CD4-positive, alpha-beta T cell treated with Interleukin-15 for 1 hour (primary cell): ENCODE measurements around the gene NSUN7.
"Not testable (repeated sequence)": the region's sequence is repeated elsewhere in the genome, so short reads cannot be mapped to it uniquely, and the experiment has no call there.

Source experiments
- DNase-seq: peaks from one replicate; pipeline ENCODE4 v3.0.0-alpha.2; 2020

NSUN7 gene

DNA sequence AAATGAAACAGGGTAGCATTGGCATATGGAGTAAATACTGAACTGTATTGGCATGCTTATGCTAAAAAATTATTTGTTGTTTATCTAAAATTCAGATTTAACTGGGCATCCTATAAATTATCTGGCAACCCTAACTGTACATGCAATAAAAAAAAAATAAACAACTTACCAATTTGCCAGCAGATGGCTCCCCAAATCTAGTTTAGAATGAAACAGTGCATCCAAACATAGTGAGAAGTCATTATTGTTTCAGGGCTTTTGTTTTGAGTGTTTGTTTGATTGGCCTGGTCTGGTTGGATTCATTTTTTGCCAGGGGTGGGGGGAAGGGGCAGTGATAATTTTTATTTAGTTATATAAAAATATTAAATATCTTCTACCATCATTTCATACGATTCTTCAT lies 12.8 kb upstream of the NSUN7 start:
- no peak for DNase-seq

GRCh38 chr4:40737879-40738278 lies 11.9 kb upstream of the NSUN7 start:
- DNase-seq: no peak

DNA sequence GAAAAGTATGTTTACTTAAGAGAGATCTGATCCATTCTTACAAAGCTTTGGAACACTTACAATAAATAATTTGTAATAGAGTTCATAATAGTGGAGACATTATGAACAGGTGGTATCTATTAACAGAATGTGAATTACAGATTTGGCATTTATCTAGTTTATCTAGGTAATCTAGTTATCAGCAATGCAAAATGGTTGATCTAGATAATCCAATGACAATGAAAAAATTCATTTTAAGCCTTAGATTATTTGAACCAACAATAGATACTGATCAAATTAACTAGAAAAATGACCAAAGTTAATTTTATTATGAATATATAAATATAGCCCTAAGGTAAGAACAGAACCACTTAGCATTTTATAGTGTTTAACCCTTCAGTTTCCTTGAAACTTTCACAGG lies 10.4 kb upstream of the NSUN7 start:
- no peak for DNase-seq

- no peak for DNase-seq
Measured at GRCh38 chr4:40744218-40744617, 5.5 kb upstream of the NSUN7 start.

DNA sequence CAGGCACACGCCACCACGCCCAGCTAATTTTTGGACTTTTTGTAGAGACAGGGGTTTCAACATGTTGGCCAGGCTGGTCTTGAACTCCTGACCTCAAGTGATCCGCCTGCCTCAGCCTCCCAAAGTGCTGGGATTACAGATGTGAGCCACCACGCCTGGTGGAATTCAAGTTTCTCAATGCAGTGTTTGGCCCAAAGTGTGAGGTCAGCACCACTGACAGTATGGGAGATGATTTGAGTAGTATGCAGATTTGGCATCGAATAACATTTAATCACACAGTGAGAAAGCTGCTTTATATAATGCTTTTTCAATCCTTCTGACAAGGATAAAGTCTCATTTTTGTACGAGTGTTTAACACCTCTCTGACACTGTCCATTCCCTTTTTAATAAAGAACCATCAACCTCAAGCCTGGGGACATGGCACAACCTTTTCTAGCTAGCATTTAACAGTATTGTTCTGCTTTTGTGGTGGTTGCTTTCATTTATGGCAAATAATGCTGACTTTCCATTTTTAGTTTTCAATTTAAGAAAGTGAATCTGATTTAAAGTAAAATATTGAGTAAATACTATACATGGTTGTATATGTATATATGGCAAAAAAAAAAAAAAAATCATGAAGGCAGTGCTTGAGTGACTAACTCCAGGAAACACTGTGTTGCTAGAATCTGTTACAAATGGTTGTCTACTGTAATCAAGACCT lies 4.3 kb upstream of the NSUN7 start:
- DNase-seq: no peak

DNA sequence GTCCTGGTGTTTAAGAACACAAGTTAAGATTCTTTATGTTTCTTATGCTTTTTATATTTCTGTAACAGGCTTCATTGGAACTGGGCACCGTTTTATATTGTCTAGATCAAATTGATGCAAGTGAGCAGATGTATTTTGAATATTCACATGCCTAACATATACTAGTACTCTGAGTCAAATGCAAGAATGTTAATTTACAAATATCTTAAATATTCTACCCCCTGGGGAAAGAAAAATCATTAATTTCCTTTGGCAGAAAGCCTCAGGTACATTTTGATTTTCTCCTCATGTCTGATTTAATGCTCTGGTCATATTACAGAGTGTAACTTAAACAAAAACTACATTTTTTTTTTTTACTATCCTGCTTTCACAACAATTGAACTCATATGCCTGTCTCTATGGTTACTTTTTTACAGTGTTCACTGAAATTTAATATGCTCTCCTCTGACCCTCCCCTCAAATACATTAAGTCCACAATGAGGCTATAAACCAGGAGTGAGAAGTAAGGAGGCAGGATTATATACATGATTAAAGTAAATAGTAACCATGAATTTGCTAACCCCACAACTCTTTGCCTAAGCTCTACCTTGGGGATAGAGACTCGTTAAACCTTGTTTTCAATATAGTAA lies 2.4 kb upstream of the NSUN7 start:
- DNase-seq: no peak

DNA sequence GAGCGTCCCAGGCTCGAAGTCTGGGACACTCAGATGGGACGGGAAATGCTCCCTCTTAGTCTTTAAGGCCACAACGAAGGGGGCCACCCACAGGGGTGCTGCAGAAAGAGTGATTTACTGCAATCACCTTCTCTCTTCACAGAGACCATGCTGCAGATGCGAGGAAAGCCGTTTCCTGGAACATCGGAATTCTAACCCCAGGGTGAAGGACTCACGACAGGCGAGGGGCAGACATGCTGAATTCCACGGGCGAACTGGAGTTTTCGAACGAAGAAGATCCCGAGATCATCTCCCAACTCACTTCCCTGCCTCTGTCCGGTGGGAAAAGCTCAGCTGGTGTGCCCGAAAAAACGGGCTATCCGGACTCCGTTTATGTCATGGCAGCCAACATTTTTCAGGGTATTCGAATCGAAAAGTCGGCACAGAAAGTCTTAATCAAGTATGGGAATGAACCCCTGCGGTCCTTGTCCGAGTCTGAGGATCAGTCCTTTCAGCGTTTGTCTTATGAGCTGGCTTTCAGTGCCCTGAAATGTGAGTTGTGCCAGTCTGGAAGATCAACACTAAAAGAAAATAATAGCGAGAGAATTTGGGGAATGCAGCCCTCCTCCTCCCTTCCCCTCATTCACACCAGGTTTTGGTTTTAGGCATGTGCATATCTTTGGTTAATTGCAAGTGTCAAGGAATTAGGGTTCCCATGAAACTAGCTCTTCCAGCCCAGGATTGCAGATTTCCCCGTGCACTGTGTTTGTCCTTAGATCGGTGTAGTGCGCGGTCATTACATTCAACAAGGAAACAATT lies 905 bp downstream of the NSUN7 start:
- DNase-seq: no peak

DNA sequence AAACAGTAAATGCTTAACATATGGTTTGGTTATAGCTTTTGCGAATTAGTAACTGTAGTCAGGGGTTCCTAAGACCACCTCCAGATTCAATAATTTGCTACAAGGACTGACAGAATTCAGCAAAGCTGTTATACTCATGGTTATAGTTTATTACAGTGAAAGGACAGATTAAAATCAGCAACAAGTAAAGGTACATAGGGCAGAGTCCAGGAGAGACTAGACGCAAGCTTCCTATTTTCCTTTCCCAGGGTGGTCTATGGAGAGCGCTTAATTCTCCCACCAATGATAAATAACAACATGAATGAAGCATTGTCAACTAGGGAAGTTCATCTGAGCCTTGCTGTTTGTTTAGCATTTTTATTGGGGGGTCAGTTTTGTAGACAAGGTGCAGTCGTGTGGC lies 5.9 kb downstream of the NSUN7 start:
- no peak for DNase-seq

GRCh38 chr4:40763228-40763716 lies 13.5 kb downstream of the NSUN7 start:
- no peak for DNase-seq

DNA sequence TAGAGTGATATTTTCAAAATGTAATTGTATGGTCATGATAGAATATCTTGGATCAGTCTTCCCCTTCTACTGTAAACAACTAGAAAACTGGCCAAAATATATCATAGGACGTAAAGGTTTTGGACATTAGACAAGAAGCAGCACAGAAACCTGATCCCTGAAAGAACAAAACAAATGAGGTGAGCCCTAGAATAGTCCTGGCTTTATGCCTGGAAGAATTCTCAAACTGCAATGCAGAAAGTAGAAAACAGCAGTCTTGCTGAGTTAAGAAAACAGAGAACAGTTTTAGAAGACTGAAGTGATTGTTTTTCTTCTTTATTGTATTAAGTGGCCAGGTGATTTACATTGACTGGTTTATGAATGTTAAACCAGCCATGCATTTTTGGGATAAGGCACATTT lies 19.5 kb downstream of the NSUN7 start:
- no peak for DNase-seq

GRCh38 chr4:40778090-40778489 lies 28.3 kb downstream of the NSUN7 start:
- no peak for DNase-seq

- no peak for DNase-seq
Measured at GRCh38 chr4:40782876-40783275, 33.1 kb downstream of the NSUN7 start.

DNA sequence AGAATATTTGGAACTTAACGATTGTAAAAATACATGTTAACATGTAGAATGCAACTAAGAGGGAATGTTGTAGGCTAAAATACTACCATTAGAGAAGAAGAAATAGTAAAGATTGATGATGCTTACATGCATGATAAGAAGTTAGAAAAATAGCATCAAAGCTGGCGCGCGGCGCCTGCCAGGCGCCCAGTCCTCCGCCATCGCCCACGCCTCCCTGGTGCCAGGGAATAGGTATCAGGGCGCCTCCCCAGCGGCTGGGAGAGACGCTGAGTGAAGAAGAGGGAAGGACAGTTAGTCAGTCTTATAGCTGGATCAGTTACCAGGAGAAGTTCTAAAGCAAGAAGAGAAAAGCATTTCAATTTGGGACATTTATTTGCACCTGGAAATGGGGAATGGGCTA lies 36.0 kb downstream of the NSUN7 start:
- DNase-seq: no peak

- DNase-seq: no peak
Measured at GRCh38 chr4:40788331-40788730, 38.6 kb downstream of the NSUN7 start.

DNA sequence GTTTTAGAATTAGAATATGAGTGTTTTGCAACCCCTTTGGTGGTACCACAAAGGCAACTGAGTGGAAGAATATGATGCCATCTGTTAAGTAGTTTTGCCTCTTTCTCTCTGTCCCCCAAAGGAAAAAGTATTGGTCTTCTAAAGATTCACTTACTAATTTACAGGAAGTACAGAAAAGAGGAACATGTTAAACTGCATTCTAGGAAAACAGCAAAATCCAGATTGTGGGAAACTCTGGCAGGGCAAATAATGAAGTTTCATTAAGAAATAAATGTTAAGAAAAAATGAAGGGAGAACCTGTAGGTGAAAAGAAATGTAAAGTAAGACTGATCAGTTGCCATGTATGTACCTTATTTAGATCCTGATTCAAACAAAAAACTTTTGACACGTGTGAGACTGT lies 39.3 kb downstream of the NSUN7 start:
- DNase-seq: no peak

DNA sequence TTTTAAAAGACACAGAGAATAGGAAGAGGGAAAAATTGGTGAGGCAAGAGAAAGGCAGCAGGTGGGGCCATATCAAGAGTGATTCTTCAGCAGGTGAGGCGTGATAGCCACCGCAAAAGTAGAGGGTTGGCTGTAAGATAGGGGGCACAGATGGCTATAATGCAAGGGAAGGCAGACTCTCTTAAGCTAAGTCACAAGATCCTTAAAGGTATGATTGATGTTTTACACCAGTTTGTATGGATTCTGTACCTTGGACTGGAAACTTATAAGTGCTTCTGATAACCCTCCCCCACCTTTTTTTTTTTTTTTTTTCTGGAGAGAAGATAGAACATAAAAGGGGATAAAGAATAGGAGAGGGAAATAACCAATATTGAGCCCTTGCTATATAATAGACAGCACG lies 40.0 kb downstream of the NSUN7 start:
- no peak for DNase-seq

DNA sequence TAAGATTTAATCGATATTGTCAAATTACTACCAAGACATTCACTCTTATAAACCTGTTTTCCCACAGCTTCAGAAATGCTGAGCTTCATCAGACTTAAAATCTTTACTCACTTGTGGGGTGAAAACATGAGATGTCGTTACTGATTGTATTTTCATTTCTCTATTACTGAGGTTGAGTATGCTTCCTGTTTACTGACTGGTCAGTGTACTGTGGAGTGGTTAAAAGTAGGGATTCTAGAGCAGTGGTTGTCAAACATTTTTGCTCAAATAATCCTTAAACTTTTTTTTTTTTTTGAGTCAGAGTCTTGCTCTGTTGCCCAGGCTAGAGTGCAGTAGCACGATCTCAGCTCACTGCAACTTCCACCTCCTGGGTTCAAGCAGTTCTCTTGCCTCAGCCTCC lies 50.3 kb downstream of the NSUN7 start:
- no peak for DNase-seq

DNA sequence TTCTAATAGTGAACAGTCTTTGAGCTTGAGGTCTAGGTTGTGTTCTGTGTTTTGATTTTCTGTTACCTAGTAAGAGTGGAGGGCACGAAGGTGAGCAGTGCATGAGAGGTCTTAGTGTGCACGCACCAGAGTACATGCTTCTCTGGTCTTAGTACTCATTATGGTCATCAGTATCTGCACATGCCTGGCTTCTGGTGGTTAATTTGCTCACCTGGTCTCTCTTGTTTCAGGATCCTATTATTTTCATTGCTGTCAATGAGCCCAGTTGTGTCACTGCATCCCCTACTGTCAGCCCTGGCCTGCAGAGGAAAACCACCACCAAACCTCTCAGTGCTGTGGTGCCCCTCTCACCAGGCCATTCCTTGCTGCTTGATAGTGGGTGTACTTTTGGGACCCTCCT lies 54.8 kb downstream of the NSUN7 start:
- DNase-seq: no peak

DNA sequence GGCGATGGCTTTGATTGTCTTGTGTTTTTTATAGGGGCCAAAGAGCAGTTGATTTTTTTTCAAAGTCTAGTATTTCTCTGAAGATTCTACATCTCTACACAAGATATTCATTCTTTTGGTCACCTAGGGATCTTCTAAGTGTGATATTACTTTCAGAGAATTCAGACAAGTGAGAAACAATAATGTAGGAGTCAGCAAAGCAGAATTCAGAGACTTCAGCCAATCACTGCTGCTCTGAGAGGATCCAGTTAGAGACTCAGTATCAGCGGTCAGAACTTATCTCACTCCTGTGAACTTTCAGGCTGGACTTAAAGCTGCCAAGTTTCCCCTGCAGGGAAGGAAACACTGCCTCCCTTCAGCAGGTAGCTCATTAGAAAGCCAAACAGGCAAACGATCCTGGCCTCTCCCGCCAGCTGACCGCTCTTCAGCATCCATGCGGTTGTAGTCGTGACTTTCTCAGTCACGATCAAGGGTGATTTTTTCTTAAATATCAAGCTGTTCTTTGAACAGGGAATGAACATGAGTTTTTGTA lies 59.2 kb downstream of the NSUN7 start:
- DNase-seq: no peak

GRCh38 chr4:40811956-40812355 lies 62.2 kb downstream of the NSUN7 start:
- no peak for DNase-seq

GRCh38 chr4:40812386-40812785 lies 62.6 kb downstream of the NSUN7 start:
- no peak for DNase-seq

DNA sequence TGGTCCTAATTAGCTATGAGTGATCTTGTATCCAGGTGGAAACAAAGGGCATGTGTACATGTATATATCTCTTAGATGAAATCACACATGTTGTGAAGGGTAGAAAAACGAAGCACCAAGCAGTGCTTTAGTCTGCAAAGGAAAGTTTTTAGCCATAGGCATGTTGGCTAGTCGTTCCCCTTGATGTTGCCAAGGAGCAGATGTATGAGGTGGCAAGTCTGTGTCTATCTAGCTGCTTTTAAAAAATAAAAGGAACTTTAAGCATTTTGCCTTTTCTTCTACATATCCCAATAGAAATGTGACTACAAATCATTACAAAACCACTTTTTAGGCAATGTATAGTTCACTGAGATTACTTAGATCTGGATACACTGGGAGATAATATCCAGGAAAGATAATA lies 63.1 kb downstream of the NSUN7 start:
- no peak for DNase-seq

DNA sequence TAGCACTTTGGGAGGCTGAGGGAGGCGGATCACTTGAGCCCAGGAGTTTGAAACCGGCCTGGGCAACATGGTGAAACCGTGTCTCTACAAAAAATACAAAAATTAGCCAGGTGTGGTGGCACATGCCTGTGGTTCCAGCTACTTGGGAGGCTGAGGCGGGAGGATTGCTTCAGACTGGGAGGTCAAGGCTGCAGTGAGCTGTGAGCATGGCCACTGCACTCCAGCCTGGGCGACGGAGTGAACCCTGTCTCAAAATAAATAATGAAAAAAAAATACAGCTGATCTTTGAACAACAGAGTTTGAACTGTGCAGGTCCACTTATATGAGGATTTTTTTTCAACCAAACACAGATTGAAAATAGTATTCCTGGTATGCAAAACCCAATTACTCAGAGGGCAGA lies 67.4 kb downstream of the NSUN7 start:
- DNase-seq: not testable (repeated sequence)

- no peak for DNase-seq
Measured at GRCh38 chr4:40820101-40820500, 70.3 kb downstream of the NSUN7 start.
